ENCODE measurements around the gene PPP2R1A. TPM values are rescaled to one million over a fixed set of nuclear protein-coding genes. Genes with fewer than 3 reads are reported as not detected.

Gene PPP2R1A
- total and polyA plus RNA-seq, 8 donors: 73.3 to 272 (median 132) TPM

- 57 to 71% (median 66%) methylated on average over 3 of the region's 3 CpGs for WGBS, 5 donors
- Histone ChIP-seq H3K27ac (no peak overlapping the region), H3K4me3 (no peak overlapping the region), H3K27me3 (no peaks in the 10 kb centered on the region), H3K4me1 (no peaks in the 10 kb centered on the region), H3K9me3 (no peaks in the 10 kb centered on the region), H3K36me3 (peaks cover 15 to 38% (median 33%) of the 10 kb centered on the region in 4 donors)
- TF ChIP-seq EP300 (IDR thresholded peaks at IDR 0.05) (no peak), CTCF (IDR thresholded peaks at IDR 0.05) (no peak), POLR2A (IDR thresholded peaks at IDR 0.05) (no peak), POLR2AphosphoS5 (IDR thresholded peaks at IDR 0.05) (no peak)
- no peak for DNase-seq
- intact Hi-C loops (cut with DNase I; ENCODE audit: low total_unique reads): no loop called here
Observed at GRCh38 chr19:52231154-52231910, 41.5 kb downstream of the PPP2R1A start.

- DNase-seq: no peak
- 43 to 66% (median 44%) methylated on average over 2 of the region's 2 CpGs for WGBS, 5 donors
- Histone ChIP-seq H3K4me3 (no peak overlapping the region), H3K27me3 (no peaks in the 10 kb centered on the region), H3K9me3 (no peaks in the 10 kb centered on the region), H3K36me3 (peaks cover 0 to 9% (median 3%) of the 10 kb centered on the region in 4 donors), H3K27ac (no peak overlapping the region), H3K4me1 (peaks cover 0 to 8% (median 2%) of the 10 kb centered on the region in 4 donors)
- TF ChIP-seq POLR2A (IDR thresholded peaks at IDR 0.05) (no peak), EP300 (IDR thresholded peaks at IDR 0.05) (no peak), CTCF (IDR thresholded peaks at IDR 0.05) (no peak), POLR2AphosphoS5 (IDR thresholded peaks at IDR 0.05) (no peak)
- intact Hi-C loops (cut with DNase I; ENCODE audit: low total_unique reads): no loop called here
Observed at GRCh38 chr19:52234406-52234805, 44.6 kb downstream of the PPP2R1A start.

GRCh38 chr19:52237197-52237596 is 47.3 kb downstream of the PPP2R1A start:
- no peak for DNase-seq
- WGBS, 5 donors: 51 to 60% (median 59%) methylated on average over 2 of the region's 2 CpGs
- intact Hi-C loops (cut with DNase I; ENCODE audit: low total_unique reads): loop anchor here (5.0 kb wide), 1 partner anchor 95 kb away; no protein-coding TSS in a partner anchor
- Histone ChIP-seq H3K27me3 (no peaks in the 10 kb centered on the region), H3K9me3 (no peaks in the 10 kb centered on the region), H3K27ac (no peak overlapping the region), H3K4me3 (no peak overlapping the region), H3K4me1 (peaks cover 0 to 8% (median 2%) of the 10 kb centered on the region in 4 donors), H3K36me3 (no peaks in the 10 kb centered on the region)
- TF ChIP-seq POLR2AphosphoS5 (IDR thresholded peaks at IDR 0.05): no peak
- no peak for TF ChIP-seq POLR2A (IDR thresholded peaks at IDR 0.05)
- TF ChIP-seq CTCF (IDR thresholded peaks at IDR 0.05): no peak
- TF ChIP-seq EP300 (IDR thresholded peaks at IDR 0.05): no peak

GRCh38 chr19:52237771-52238400 is 48.0 kb downstream of the PPP2R1A start:
- H3K36me3 ChIP-seq: no peaks in the 10 kb centered on the region
- WGBS, 5 donors: 11 to 14% (median 12%) methylated on average over 8 of the region's 8 CpGs
- intact Hi-C loops (cut with DNase I; ENCODE audit: low total_unique reads): loop anchor here (5.0 kb wide), 1 partner anchor 96 kb away; no protein-coding TSS in a partner anchor

More at GRCh38 chr19:52237771-52238400, 48.0 kb downstream of the PPP2R1A start:
- TF ChIP-seq POLR2AphosphoS5 (IDR thresholded peaks at IDR 0.05): peak in 2 of 3 donors; percentile 7 to 46
- TF ChIP-seq CTCF (IDR thresholded peaks at IDR 0.05): peak in 5 of 7 experiments; percentile 75 to 94 (median 81)
- no peak for TF ChIP-seq EP300 (IDR thresholded peaks at IDR 0.05)
- no peak for TF ChIP-seq POLR2A (IDR thresholded peaks at IDR 0.05)
- H3K27ac ChIP-seq: no peak overlapping the region
- H3K4me3 ChIP-seq: no peak overlapping the region
- H3K9me3 ChIP-seq: no peaks in the 10 kb centered on the region
- no peaks in the 10 kb centered on the region for H3K27me3 ChIP-seq
- peaks cover 0 to 8% (median 2%) of the 10 kb centered on the region in 4 donors for H3K4me1 ChIP-seq
- peak; percentile 59 to 83 for DNase-seq

All from stomach (tissue), 9 donors.